ENCODE measurements around the gene GRK6.

The GRK6 gene

GRCh38 chr5:177434942-177435738 is 8.7 kb downstream of the GRK6 start:
- TF ChIP-seq, protein P1, sequence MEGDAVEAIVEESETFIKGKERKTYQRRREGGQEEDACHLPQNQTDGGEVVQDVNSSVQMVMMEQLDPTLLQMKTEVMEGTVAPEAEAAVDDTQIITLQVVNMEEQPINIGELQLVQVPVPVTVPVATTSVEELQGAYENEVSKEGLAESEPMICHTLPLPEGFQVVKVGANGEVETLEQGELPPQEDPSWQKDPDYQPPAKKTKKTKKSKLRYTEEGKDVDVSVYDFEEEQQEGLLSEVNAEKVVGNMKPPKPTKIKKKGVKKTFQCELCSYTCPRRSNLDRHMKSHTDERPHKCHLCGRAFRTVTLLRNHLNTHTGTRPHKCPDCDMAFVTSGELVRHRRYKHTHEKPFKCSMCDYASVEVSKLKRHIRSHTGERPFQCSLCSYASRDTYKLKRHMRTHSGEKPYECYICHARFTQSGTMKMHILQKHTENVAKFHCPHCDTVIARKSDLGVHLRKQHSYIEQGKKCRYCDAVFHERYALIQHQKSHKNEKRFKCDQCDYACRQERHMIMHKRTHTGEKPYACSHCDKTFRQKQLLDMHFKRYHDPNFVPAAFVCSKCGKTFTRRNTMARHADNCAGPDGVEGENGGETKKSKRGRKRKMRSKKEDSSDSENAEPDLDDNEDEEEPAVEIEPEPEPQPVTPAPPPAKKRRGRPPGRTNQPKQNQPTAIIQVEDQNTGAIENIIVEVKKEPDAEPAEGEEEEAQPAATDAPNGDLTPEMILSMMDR (IDR thresholded peaks at IDR 0.05; ENCODE audit: low read depth, low read length) = no peak
- no peaks in the 10 kb centered on the region for H3K27me3 ChIP-seq
- peaks cover 63% of the 10 kb centered on the region for H3K36me3 ChIP-seq
- DNase-seq = no peak
- no peaks in the 10 kb centered on the region for H3K9me3 ChIP-seq
- H3K4me3 ChIP-seq (ENCODE audit: low read depth, low read length) = no peak overlapping the region
- H3K4me1 ChIP-seq = peaks cover 13% of the 10 kb centered on the region

- Histone ChIP-seq H3K4me1 (peaks cover 15% of the 10 kb centered on the region), H3K27me3 (no peaks in the 10 kb centered on the region), H3K9me3 (no peaks in the 10 kb centered on the region), H3K4me3 (ENCODE audit: low read depth, low read length) (no peak overlapping the region), H3K36me3 (peaks cover 64% of the 10 kb centered on the region)
- DNase-seq = no peak
- TF ChIP-seq, protein P1 (IDR thresholded peaks at IDR 0.05; ENCODE audit: low read depth, low read length) = no peak
Observed at GRCh38 chr5:177435847-177436536, 9.5 kb downstream of the GRK6 start.

- DNase-seq = no peak
- H3K4me3 ChIP-seq (ENCODE audit: low read depth, low read length) = no peak overlapping the region
Observed at GRCh38 chr5:177437623-177438022, 11.1 kb downstream of the GRK6 start.

GRCh38 chr5:177438468-177438867 is 12.0 kb downstream of the GRK6 start:
- DNase-seq = no peak
- Histone ChIP-seq H3K4me1 (peaks cover 5% of the 10 kb centered on the region; the same call in 1 of the 2 replicates), H3K27me3 (no peaks in the 10 kb centered on the region), H3K4me3 (ENCODE audit: low read depth, low read length) (no peak overlapping the region), H3K9me3 (no peaks in the 10 kb centered on the region), H3K36me3 (peaks cover 53% of the 10 kb centered on the region)
- TF ChIP-seq, protein P1 (IDR thresholded peaks at IDR 0.05; ENCODE audit: low read depth, low read length) = no peak

More at GRCh38 chr5:177437623-177438022, 11.1 kb downstream of the GRK6 start:
- H3K36me3 ChIP-seq = peaks cover 60% of the 10 kb centered on the region
- peaks cover 5% of the 10 kb centered on the region; the same call in 1 of the 2 replicates for H3K4me1 ChIP-seq
- H3K9me3 ChIP-seq = no peaks in the 10 kb centered on the region
- H3K27me3 ChIP-seq = no peaks in the 10 kb centered on the region
- TF ChIP-seq, protein P1 (IDR thresholded peaks at IDR 0.05; ENCODE audit: low read depth, low read length) = no peak

GRCh38 chr5:177439518-177440053 is 13.1 kb downstream of the GRK6 start:
- Histone ChIP-seq H3K4me1 (peaks cover 5% of the 10 kb centered on the region; the same call in 1 of the 2 replicates), H3K36me3 (peaks cover 44% of the 10 kb centered on the region), H3K4me3 (ENCODE audit: low read depth, low read length) (no peak overlapping the region), H3K9me3 (no peaks in the 10 kb centered on the region), H3K27me3 (no peaks in the 10 kb centered on the region)
- TF ChIP-seq, protein P1 (IDR thresholded peaks at IDR 0.05; ENCODE audit: low read depth, low read length) = no peak
- DNase-seq = no peak
